ENCODE measurements around the gene ZNF311.
"Not testable (repeated sequence)": the region's sequence is repeated elsewhere in the genome, so short reads cannot be mapped to it uniquely, and the experiment has no call there.

Gene ZNF311

DNA sequence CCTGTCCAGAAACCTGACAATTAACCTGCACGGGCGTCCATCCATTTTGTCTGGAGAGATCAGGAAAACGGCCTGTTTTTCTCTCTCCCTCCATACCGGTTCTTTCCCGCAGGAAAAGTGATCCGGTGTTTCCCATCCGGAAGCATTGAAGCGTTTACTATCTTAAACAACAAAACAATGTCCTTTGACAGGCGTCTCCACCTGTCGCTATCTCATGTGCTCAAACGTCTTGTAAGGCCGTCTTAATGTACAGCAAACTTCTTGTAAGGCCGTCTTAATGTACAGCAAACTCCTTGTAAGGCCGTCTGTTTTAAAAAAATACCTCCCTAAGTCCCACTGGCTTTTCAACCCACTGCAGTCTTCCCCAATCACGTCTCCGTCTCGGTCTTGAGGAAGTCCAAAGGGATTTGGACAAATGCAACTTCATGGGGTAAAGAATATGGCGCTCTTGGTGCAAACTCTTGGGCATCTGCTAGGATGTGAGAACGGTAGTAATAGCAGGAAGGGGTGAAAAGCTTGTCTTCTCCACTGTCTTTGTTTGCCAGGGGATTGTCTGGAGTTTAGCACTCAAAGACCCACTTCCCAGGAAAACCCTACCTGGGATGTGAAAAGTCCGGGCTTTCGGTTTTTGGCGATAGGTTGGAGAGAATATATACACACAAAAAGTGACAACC is 51.4 kb downstream of the ZNF311 start:
- DNase-seq (ENCODE audit: low read depth, low spot score): no peak

DNA sequence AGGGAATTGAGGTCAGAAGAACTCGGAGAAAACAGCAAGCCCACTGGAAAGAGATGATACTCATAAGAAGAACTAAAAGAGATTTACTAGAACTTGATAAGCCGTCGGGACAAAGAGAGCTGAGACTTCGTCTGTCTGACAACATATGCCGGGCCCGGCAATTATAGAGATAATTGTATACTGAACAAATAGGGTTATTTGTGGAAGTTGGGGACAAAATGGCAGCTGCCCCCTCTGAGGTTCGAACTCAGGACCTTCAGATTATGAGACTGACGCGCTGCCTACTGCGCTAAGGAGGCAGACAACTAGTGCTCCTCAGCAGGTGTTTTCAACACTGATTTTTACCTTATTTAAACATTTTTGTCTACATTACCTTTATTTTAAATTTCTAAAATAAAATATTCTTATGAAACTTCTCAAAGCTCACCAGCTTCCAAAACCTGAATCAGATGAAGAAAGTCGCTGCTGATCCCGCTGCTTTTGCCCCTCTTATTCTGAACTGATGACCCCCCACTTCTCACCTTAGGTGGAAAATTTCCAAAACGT is 52.0 kb downstream of the ZNF311 start:
- DNase-seq (ENCODE audit: low read depth, low spot score): no peak

DNA sequence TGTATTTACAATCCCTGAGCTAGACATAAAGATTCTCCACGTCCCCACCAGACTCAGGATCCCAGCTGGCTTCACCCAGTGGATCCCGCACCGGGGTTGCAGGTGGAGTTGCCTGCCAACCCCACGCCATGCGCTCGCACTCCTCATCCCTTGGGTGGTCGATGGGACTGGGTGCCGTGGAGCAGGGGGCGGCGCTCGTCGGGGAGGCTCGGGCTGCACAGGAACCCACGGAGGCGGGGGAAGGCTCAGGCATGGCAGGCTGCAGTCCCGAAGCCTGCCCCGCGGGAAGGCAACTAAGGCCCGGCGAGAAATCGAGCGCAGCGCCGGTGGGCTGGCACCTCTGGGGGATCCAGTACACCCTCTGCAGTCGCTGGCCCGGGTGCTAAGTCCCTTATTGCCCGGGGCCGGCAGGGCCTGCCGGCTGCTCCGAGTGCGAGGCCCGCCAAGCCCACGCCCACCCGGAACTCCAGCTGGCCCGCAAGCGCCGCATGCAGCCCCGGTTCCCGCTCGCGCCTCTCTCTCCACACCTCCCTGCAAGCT is 55.4 kb downstream of the ZNF311 start:
- not testable (repeated sequence) for DNase-seq (ENCODE audit: low read depth, low spot score)

DNA sequence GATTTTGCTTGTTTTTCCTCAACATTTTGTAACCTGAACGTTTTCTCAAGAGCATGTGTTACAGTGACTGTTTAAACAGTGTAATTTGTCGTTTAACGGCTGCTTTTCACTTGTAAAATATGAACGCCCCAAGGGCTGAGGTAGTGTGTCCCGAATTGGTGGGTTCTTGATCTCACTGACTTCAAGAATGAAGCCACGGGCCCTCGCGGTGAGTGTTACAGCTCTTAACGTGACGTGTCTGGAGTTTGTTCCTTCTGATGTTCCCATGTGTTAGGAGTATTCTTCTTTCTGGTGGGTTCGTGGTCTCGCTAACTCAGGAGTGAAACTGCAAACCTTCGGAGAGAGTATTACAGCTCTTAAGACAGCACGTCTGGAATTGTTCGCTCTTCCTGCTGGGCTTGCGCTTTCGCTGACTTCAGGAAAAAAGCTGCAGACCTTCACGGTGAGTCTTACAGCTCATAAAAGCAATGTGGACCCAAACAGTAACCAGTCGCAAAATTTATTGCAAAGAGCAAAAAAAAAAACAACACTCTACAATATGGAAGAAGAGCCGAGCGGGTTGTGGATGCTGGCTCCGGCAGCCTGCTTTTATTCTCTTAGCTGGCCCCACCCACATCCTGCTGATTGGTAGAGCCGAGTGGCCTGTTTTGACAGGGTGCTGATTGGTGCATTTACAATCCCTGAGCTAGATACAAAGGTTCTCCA is 56.2 kb downstream of the ZNF311 start:
- no peak for DNase-seq (ENCODE audit: low read depth, low spot score)

DNA sequence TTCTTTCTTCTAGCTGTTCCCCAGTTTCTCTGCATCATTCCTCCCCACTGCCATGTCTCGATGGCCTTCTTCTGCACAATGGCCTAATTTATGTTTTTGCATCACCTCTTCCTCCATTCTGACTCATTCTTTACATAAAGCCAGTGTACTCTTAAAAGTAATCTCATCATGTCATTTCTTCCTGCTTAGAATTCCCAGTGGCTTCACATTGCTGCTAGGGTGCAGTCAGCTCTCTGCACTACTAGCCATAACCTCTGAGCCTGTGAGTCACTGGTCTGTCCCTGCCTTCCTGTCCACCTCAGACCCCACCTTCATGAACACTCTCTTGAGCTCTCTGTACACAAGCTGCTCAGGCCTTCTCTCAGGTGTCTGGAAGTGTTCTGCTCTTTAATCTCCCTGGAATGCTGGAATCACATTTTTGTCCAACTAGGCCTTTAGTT is 57.3 kb downstream of the ZNF311 start:
- no peak for DNase-seq (ENCODE audit: low read depth, low spot score)

DNA sequence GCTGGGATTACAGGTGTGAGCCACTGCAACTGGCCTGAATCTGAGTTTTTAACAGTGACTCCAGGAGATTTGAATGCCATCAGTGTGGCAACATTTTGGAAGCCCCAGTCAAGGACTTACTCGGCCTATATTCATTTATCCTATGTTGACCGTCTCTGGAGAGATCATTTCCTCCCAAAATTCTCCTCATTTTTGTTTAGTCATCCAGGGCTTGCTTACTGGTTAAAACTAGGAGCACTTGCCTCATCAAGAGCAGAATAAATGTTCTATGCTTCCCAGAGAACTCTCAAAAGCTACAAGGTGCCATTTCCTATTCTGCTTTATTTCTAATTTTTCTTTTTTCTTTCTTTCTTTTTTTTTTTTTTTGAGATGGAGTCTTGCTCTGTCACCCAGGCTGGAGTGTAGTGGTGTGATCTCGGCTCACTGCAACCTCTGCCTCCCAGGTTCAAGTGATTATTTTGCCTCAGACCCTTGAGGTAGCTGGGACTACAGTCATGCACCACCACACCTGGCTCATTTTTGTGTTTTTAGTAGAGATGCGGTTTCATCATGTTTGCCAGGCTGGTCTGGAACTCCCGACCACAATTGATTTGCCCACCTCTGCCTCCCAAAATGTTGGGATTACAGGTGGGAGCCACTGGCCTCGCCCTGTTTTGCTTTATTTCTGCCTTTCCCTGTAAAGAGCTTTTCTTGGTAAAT is 57.9 kb downstream of the ZNF311 start:
- DNase-seq (ENCODE audit: low read depth, low spot score): no peak

DNA sequence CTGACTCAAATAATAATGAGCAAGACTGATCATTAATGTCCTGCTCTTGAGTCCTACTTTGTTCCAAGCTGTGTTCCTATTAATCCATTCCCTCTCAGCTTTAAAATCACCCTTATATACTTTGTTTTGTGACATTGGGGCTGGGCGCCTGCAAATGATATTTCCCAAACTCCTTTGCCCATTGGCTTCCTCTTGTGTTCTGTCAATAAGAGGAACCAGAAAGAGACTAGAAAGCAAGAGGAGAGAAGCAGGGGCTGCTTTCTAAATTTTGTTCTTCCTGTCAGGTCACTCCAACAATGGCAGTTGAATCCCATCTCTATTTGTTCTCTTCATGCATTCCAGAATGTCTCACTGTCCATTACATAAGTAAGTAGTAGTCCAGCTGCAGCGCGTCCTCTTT is 59.8 kb downstream of the ZNF311 start:
- DNase-seq (ENCODE audit: low read depth, low spot score): no peak

All from brain pericyte (primary cell).